HEK293 (cell line): ENCODE results near the gene APOBR.

Experiments used
- CTCF ChIA-PET: fragments of 350-600 bp; formaldehyde crosslinking; extraction: SDS; loops from one replicate; lab custom pipeline; 2021; ENCODE audit warnings: antibody characterized with exemption; lab: Yijun Ruan, JAX
- POLR2A ChIA-PET: fragments of 300-600 bp; formaldehyde crosslinking; extraction: SDS; loops from one replicate; lab custom pipeline; 2020; ENCODE audit warnings: antibody characterized with exemption, inconsistent platforms; lab: Yijun Ruan, JAX
- H3K27ac ChIP-seq: fragments of 200-500 bp; sonication (Bioruptor generic); 2 replicates; pipeline ENCODE4 v1.5.1; 2014; ENCODE audit warnings: low read depth, low read length, control low read depth, inconsistent platforms; ENCODE audit errors: extremely low read depth
- H3K36me3 ChIP-seq, 2 experiments: fragments of 200-500 bp in 1 of 2; sonication (Bioruptor generic) in 1 of 2; 1 replicate in 1 of 2; 2 replicates in 1 of 2; pipeline ENCODE4 v1.5.1; 2014 to 2017; ENCODE audit warnings: inconsistent platforms in 2 of 2, low read length in 2 of 2; ENCODE audit not compliant: control insufficient read depth in 2 of 2, insufficient read depth in 1 of 2
- H3K4me1 ChIP-seq: fragments of 200-500 bp; sonication (Bioruptor generic); 2 replicates; pipeline ENCODE4 v1.5.1; 2014; ENCODE audit warnings: mild to moderate bottlenecking, low read length, inconsistent platforms; ENCODE audit not compliant: control insufficient read depth, insufficient read depth
- H3K4me3 ChIP-seq: 2 replicates; pipeline ENCODE4 v1.5.1; 2011; ENCODE audit warnings: low read depth, mild to moderate bottlenecking, control low read depth, low read length, moderate library complexity
- H3K9me3 ChIP-seq: fragments of 200-500 bp; sonication (Bioruptor generic); 2 replicates; pipeline ENCODE4 v1.5.1; 2014; ENCODE audit warnings: low read depth, low read length, inconsistent platforms; ENCODE audit not compliant: control insufficient read depth, insufficient read depth
- BCL11B ChIP-seq: fragments of 450-650 bp; formaldehyde crosslinking; IDR thresholded peaks from 2 replicates; pipeline ENCODE4 v1.5.1; 2016; ENCODE audit warnings: low read depth, missing biosample characterization, missing genetic modification characterization
- BCL6B ChIP-seq: fragments of 450-650 bp; formaldehyde crosslinking; IDR thresholded peaks from 2 replicates; pipeline ENCODE4 v1.5.1; 2017; ENCODE audit warnings: missing biosample characterization, missing genetic modification characterization
- KLF7 ChIP-seq: fragments of 450-650 bp; formaldehyde crosslinking; IDR thresholded peaks from 2 replicates; pipeline ENCODE4 v1.5.1; 2016; ENCODE audit warnings: missing biosample characterization, missing genetic modification characterization, borderline replicate concordance
- ZNF366 ChIP-seq: fragments of 450-650 bp; formaldehyde crosslinking; conservative IDR thresholded peaks from 2 replicates; pipeline ENCODE4 v1.5.1; 2016; ENCODE audit warnings: missing biosample characterization, missing genetic modification characterization
- ZNF394 ChIP-seq: fragments of 450-650 bp; formaldehyde crosslinking; IDR thresholded peaks from 2 replicates; pipeline ENCODE4 v1.5.1; 2016; ENCODE audit warnings: missing biosample characterization, missing genetic modification characterization, mild to moderate bottlenecking, moderate library complexity, borderline replicate concordance
- ZNF501 ChIP-seq: fragments of 450-650 bp; formaldehyde crosslinking; IDR thresholded peaks from 2 replicates; pipeline ENCODE4 v1.5.1; 2016; ENCODE audit warnings: missing biosample characterization, missing genetic modification characterization
- ZNF624 ChIP-seq: fragments of 450-650 bp; formaldehyde crosslinking; IDR thresholded peaks from 2 replicates; pipeline ENCODE4 v1.5.1; 2017; ENCODE audit warnings: missing biosample characterization, missing genetic modification characterization
- ZNF660 ChIP-seq: fragments of 450-650 bp; IDR thresholded peaks from 2 replicates; pipeline ENCODE4 v1.5.1; 2018; ENCODE audit warnings: missing biosample characterization, mild to moderate bottlenecking, missing genetic modification characterization
- ZNF664 ChIP-seq: fragments of 450-650 bp; formaldehyde crosslinking; IDR thresholded peaks from 2 replicates; pipeline ENCODE4 v1.5.1; 2016; ENCODE audit warnings: missing biosample characterization, missing genetic modification characterization
- ZNF677 ChIP-seq: fragments of 450-650 bp; IDR thresholded peaks from 2 replicates; pipeline ENCODE4 v1.5.0; 2018; ENCODE audit warnings: missing biosample characterization, mild to moderate bottlenecking, missing genetic modification characterization, moderate library complexity
- ZSCAN5A ChIP-seq: fragments of 450-650 bp; formaldehyde crosslinking; IDR thresholded peaks from 2 replicates; pipeline ENCODE4 v1.5.1; 2016; ENCODE audit warnings: missing biosample characterization, missing genetic modification characterization
- TF ChIP-seq, protein P1 (sequence below): fragments of 450-650 bp; formaldehyde crosslinking; IDR thresholded peaks from 2 replicates; pipeline ENCODE4; 2016; ENCODE audit warnings: missing biosample characterization, missing genetic modification characterization
- TF ChIP-seq, protein P2 (sequence below): fragments of 450-650 bp; formaldehyde crosslinking; IDR thresholded peaks from 2 replicates; pipeline ENCODE4 v1.5.1; 2016; ENCODE audit warnings: missing biosample characterization, missing genetic modification characterization

The APOBR gene

GRCh38 chr16:28505489-28506137 lies 11.2 kb downstream of the APOBR start:
- no peaks in the 10 kb centered on the region for H3K36me3 ChIP-seq
- no peak for TF ChIP-seq ZSCAN5A (tag by site-specific recombination)
- 0 out of 2 replicates have a peak, but pooled peaks have one; percentile 30 for TF ChIP-seq BCL6B (tag by site-specific recombination)
- H3K9me3 ChIP-seq: no peaks in the 10 kb centered on the region
- no peaks in the 10 kb centered on the region for H3K4me1 ChIP-seq
- H3K27ac ChIP-seq: no peak overlapping the region
- no peak overlapping the region for H3K4me3 ChIP-seq
- CTCF ChIA-PET: no interaction called here
- POLR2A ChIA-PET: no interaction called here

DNA sequence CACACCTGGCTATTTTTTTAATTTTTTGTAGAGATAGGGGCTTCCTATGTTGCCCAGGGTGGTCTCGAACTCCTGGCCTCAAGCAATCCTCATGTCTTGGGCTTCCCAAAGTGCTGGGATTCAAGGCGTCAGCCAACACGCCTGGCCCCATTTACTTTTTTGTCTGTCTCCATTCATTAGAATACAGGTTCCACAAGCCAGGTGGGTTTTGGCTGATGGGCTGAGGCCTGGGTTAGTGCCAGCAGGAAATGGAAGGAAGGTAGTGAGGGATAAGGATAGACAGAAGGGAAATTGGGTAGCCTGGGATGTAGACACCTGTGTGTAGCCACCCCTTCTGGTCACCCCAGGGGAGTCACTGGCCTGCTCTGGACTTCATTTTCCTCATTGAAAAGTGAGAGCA lies 16.6 kb downstream of the APOBR start:
- CTCF ChIA-PET: interaction anchor here (0.6 kb wide), 1 partner anchor 17 kb away, joined by 4 read pairs; no protein-coding TSS in a partner anchor
- POLR2A ChIA-PET: no interaction called here
- Histone ChIP-seq H3K27ac (no peak overlapping the region), H3K36me3 (no peaks in the 10 kb centered on the region), H3K9me3 (no peaks in the 10 kb centered on the region), H3K4me3 (no peak overlapping the region), H3K4me1 (no peaks in the 10 kb centered on the region)
- TF ChIP-seq, protein P1, sequence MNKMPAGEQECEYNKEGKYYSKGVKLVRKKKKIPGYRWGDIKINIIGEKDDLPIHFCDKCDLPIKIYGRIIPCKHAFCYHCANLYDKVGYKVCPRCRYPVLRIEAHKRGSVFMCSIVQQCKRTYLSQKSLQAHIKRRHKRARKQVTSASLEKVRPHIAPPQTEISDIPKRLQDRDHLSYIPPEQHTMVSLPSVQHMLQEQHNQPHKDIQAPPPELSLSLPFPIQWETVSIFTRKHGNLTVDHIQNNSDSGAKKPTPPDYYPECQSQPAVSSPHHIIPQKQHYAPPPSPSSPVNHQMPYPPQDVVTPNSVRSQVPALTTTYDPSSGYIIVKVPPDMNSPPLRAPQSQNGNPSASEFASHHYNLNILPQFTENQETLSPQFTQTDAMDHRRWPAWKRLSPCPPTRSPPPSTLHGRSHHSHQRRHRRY: no peak
- no peak for TF ChIP-seq KLF7

GRCh38 chr16:28511801-28512789 lies 17.7 kb downstream of the APOBR start:
- POLR2A ChIA-PET: no interaction called here
- H3K36me3 ChIP-seq: no peaks in the 10 kb centered on the region
- CTCF ChIA-PET: interaction anchor here (0.6 kb wide), 1 partner anchor 16 kb away, joined by 4 read pairs; no protein-coding TSS in a partner anchor
- H3K4me1 ChIP-seq: no peaks in the 10 kb centered on the region
- H3K9me3 ChIP-seq: no peaks in the 10 kb centered on the region
- no peak overlapping the region for H3K4me3 ChIP-seq
- TF ChIP-seq KLF7: no peak
- no peak for TF ChIP-seq ZNF366
- no peak for TF ChIP-seq BCL11B (tag by site-specific recombination)
- no peak for TF ChIP-seq ZNF624
- no peak for TF ChIP-seq ZNF677
- no peak for TF ChIP-seq ZNF660 (tag by site-specific recombination)
- no peak for TF ChIP-seq ZNF394 (tag by site-specific recombination)
- TF ChIP-seq, protein P2, sequence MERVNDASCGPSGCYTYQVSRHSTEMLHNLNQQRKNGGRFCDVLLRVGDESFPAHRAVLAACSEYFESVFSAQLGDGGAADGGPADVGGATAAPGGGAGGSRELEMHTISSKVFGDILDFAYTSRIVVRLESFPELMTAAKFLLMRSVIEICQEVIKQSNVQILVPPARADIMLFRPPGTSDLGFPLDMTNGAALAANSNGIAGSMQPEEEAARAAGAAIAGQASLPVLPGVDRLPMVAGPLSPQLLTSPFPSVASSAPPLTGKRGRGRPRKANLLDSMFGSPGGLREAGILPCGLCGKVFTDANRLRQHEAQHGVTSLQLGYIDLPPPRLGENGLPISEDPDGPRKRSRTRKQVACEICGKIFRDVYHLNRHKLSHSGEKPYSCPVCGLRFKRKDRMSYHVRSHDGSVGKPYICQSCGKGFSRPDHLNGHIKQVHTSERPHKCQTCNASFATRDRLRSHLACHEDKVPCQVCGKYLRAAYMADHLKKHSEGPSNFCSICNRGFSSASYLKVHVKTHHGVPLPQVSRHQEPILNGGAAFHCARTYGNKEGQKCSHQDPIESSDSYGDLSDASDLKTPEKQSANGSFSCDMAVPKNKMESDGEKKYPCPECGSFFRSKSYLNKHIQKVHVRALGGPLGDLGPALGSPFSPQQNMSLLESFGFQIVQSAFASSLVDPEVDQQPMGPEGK (tag by site-specific recombination): no peak
- no peak for TF ChIP-seq ZNF501 (tag by site-specific recombination)
- no peak for TF ChIP-seq ZNF664 (tag by site-specific recombination)
- H3K27ac ChIP-seq: no peak overlapping the region
